GM19463 (cell line): ENCODE measurements around the gene PEF1.

Source experiments
- ATAC-seq: cut with Tn5 transposase; IDR thresholded peaks from one replicate; pipeline ENCODE4 v1.9.1; 2021; ENCODE audit warnings: mild to moderate bottlenecking, moderate library complexity; ENCODE audit not compliant: unreplicated experiment

PEF1 gene

DNA sequence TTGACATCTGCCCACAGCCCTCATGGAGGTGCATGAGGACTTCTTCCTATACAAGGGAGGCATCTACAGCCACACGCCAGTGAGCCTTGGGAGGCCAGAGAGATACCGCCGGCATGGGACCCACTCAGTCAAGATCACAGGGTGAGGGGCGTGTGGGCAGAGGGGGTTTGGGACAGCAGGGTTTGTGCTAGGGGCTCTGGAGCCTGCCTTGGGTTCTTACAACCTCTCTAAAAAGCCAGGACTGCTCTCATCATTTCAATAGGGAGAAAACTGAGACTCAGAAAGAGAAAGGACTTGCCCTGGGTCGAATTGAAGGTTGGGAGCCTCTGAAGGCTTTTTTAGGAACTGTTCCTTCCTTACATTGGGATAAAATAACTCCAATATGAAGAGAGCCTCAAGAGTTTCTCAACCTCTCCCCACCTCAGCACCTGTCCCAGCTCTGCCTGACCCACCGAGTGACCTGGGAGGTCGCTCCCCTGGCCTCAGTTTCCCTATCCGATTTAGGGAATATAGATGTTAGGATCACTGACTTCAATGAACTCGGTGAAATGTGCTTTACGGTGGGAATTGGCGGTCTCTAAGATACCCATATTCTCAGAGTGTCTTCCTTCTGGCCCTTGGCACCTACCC lies 58.8 kb downstream of the PEF1 start:
- no peak for ATAC-seq

DNA sequence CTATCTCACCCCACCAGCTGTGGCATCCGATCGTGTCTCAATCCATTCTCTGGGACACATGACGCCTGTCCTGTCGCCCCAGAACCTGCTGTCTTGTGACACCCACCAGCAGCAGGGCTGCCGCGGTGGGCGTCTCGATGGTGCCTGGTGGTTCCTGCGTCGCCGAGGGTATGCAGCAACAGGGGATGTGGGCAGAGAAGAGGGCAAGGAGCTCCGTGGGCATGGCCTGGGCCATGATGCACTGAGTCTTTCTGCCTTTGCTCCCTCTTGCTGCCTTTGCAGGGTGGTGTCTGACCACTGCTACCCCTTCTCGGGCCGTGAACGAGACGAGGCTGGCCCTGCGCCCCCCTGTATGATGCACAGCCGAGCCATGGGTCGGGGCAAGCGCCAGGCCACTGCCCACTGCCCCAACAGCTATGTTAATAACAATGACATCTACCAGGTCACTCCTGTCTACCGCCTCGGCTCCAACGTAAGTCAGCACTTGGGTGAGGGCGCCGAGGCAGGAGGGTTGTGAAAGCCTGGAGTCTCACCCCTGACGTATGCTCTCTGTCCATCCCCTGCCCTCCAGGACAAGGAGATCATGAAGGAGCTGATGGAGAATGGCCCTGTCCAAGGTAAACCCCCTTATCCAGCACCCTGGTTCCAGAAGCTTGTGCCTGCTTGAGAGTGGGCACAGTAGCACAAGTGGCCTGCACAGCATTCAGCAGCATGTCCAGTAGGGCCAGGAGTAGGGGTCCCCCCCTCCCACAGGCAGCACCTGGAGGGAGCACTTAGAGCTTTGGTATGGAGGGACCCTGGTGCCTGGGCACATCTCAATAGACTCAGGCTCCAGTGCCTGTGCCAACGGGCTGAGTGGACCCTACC lies 59.6 kb downstream of the PEF1 start:
- no peak for ATAC-seq

- ATAC-seq, result no peak
These were observed 60.4 kb downstream of the PEF1 start for GRCh38 chr1:31583995-31584868.

GRCh38 chr1:31583082-31583994 lies 61.3 kb downstream of the PEF1 start:
- ATAC-seq, result no peak

DNA sequence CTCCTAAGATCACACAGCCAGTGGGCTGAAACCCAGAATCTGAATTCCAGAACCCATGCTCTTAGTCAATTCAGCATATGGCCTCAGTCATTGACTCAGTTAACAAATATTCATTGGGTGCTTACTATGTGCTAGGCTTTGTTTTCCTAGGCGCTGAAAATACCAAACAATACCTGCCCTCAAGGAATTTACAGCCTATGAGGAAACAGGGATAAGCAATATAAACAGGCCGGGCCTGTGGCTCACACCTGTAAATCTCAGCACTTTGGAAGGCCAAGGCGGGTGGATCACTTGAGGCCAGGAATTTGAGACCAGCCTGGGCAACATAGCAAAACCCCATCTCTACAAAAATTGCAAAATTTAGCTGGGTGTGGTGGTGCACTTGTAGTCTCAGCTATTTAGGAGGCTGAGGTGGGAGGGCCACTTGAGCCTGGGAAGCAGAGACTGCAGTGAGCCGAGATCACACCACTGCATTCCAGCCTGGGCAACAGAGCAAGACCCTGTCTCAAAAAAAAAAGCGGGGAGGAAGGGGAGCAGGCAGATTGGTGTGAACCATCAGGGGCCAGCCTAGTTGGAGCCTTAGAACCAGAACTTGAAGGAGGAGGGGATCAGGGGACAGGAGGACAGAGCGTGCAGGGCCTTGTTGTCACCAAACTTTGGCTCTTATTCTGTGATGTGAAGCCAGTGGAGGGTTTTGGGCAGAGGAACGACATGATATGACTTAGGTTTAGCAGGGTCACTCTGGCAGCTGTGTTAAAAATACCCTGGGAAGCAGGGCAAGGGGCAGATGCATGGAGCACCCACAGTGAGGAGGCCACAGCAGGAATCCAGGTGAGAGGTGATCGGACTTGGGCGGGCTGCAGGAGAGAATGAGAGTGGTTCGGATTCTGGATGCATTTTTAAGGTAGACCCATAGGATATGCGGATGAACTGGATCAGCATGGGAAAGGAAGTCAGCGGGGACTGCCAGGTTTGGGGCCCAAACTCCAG lies 62.6 kb downstream of the PEF1 start:
- no peak for ATAC-seq

- ATAC-seq, result no peak
These were observed 63.6 kb downstream of the PEF1 start for GRCh38 chr1:31580891-31581603.

DNA sequence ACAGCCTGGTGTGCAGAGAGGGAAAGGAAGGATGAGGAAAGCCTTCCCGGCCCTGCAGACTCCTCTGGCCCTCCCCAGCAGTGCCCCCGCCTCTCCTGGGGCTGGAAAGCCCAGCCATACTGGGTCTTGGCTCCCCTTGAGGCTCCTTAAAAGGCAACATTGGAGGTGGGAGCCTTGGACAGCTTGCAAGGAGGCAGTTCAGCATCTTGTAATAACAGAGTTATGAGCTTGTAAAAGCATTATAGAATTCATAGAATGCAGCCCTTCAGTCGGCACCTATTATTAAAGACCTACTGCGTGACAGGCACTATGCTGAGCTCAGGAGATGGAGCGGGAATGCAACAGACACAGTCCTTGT lies 64.2 kb downstream of the PEF1 start:
- ATAC-seq, result no peak
